GM12878 (cell line): ENCODE results near the gene LTK. TPM values are rescaled to one million over a fixed set of nuclear protein-coding genes. Genes with fewer than 3 reads are reported as not detected.

ENCODE experiments used
- ATF2 ChIP-seq: IDR thresholded peaks from 2 replicates; pipeline ENCODE4 v1.6.1; 2012; ENCODE audit warnings: low read length, inconsistent platforms
- BRCA1 ChIP-seq: IDR thresholded peaks from 2 replicates; pipeline ENCODE4 v1.6.1; 2011; ENCODE audit warnings: low read depth, low read length, improper control_type of control experiment
- ETV6 ChIP-seq, 2 experiments: fragments of 450-650 bp in 1 of 2; IDR thresholded peaks in 1 of 2; conservative IDR thresholded peaks in 1 of 2; 2 replicates each; pipeline ENCODE4 v1.6.1; 2014; ENCODE audit warnings: antibody characterized with exemption in 1 of 2, borderline replicate concordance in 1 of 2, low read depth in 1 of 2, mild to moderate bottlenecking in 1 of 2, moderate library complexity in 1 of 2
- MLLT1 ChIP-seq: fragments of 450-650 bp; IDR thresholded peaks from 2 replicates; pipeline ENCODE4 v1.6.1; 2016; ENCODE audit warnings: mild to moderate bottlenecking
- PAX8 ChIP-seq: fragments of 450-650 bp; IDR thresholded peaks from 2 replicates; pipeline ENCODE4 v1.6.1; 2017; ENCODE audit warnings: mild to moderate bottlenecking, moderate library complexity
- POLR2A ChIP-seq: IDR thresholded peaks from 2 replicates; pipeline ENCODE4 v1.6.1; 2011; ENCODE audit warnings: low read depth, mild to moderate bottlenecking, low read length
- STAT1 ChIP-seq: fragments of 450-650 bp; conservative IDR thresholded peaks from 2 replicates; pipeline ENCODE4 v1.6.1; 2014; ENCODE audit warnings: antibody characterized with exemption, mild to moderate bottlenecking
- TAF1 ChIP-seq: IDR thresholded peaks from 2 replicates; pipeline ENCODE4 v1.6.1; 2011; ENCODE audit warnings: mild to moderate bottlenecking, low read depth, low read length, borderline replicate concordance
- polyA plus RNA-seq, 11 experiments: library from polyadenylated mRNA; depleted of rRNA in 4 of 11; unstranded in 6 of 11; stranded (reverse) in 5 of 11; fragments of >200 nt; fragmentation: Nextera tagmentation in 4 of 11; fragmentation: Illumina TruSeq in 1 of 11; extraction: Ambion mirVana in 4 of 11; extraction: Trizol in 1 of 11; gene quantifications; 1 replicate in 1 of 11; 2 replicates in 10 of 11; pipeline versions ENCODE4 v1.2.1 to v1.2.3, GENCODE V29; 2011 to 2016; ENCODE audit warnings: inconsistent platforms in 2 of 11, missing spikeins in 2 of 11, low read depth in 1 of 11
- total RNA-seq, 4 experiments: library from RNA; depleted of rRNA in 3 of 4; stranded (reverse); fragments of >200 nt in 3 of 4; fragmentation: Illumina TruSeq in 1 of 4; extraction: Trizol in 1 of 4; gene quantifications; 2 replicates each; pipeline versions ENCODE4 v1.2.1 to v1.2.3, GENCODE V29; 2013 to 2021
- TF ChIP-seq, protein P1 (sequence below): fragments of 450-650 bp; IDR thresholded peaks from 2 replicates; pipeline ENCODE4 v1.6.1; 2017; ENCODE audit warnings: antibody characterized with exemption, mild to moderate bottlenecking, moderate library complexity

LTK gene
- total and polyA plus RNA-seq, 10 of the 15 experiments (the other 5 are each of a cell fraction or from before 2014, with no cell fraction given), result 0.07 to 0.80 (median 0.20) TPM; not detected in 1

DNA sequence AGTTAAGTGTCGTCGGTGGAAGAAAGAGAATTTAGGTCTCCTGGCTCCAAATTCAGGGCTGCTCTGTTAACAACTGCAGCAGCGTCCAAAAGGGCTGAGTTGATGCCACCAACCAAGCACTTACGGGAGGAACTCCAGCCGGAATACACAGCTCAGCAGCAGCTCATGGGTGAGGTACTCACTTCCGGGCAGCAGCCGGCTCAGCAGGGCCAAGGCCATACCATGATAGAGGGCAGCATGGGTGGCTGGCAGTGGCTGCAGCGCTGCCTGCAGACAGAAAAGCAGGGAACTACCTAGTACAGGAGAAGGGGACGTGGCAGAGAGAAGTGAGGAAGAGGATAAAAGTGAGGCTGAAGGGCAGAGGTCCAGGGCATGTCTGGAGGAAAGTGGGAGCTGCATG is 8.0 kb upstream of the LTK start (continued):
- TF ChIP-seq ATF2, result no peak
- no peak for TF ChIP-seq TAF1
- TF ChIP-seq MLLT1, result no peak
- TF ChIP-seq BRCA1, result no peak
- no peak for TF ChIP-seq PAX8
- TF ChIP-seq, protein P1, sequence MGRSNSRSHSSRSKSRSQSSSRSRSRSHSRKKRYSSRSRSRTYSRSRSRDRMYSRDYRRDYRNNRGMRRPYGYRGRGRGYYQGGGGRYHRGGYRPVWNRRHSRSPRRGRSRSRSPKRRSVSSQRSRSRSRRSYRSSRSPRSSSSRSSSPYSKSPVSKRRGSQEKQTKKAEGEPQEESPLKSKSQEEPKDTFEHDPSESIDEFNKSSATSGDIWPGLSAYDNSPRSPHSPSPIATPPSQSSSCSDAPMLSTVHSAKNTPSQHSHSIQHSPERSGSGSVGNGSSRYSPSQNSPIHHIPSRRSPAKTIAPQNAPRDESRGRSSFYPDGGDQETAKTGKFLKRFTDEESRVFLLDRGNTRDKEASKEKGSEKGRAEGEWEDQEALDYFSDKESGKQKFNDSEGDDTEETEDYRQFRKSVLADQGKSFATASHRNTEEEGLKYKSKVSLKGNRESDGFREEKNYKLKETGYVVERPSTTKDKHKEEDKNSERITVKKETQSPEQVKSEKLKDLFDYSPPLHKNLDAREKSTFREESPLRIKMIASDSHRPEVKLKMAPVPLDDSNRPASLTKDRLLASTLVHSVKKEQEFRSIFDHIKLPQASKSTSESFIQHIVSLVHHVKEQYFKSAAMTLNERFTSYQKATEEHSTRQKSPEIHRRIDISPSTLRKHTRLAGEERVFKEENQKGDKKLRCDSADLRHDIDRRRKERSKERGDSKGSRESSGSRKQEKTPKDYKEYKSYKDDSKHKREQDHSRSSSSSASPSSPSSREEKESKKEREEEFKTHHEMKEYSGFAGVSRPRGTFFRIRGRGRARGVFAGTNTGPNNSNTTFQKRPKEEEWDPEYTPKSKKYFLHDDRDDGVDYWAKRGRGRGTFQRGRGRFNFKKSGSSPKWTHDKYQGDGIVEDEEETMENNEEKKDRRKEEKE, result no peak
- TF ChIP-seq POLR2A, result no peak
- TF ChIP-seq ETV6 (conservative IDR thresholded peaks at IDR 0.05 in 1 of 2, IDR thresholded peaks at IDR 0.05 in 1 of 2; ENCODE audit: borderline replicate concordance in 1 of 2, low read depth in 1 of 2), result no peak
- TF ChIP-seq STAT1, result no peak
- TF ChIP-seq, all 136 proteins: peak for 0
